ENCODE results near the gene TEX50. TPM values are rescaled to one million over a fixed set of nuclear protein-coding genes. Genes with fewer than 3 reads are reported as not detected.
"Not testable (repeated sequence)": the region's sequence is repeated elsewhere in the genome, so short reads cannot be mapped to it uniquely, and the experiment has no call there.

TEX50 gene
- total RNA-seq, 1 experiment from 2014 or later: not detected

- Histone ChIP-seq H3K79me2 (ENCODE audit: insufficient read depth, low read length) (no peaks in the 10 kb centered on the region), H2BK15ac (ENCODE audit: low read depth, low read length) (no peak within 1 kb of the TSS), H3K18ac (ENCODE audit: insufficient read length, low read depth, low read length) (peak within 1 kb of the TSS; percentile 91), H2BK12ac (ENCODE audit: insufficient read length, low read depth, low read length) (no peak within 1 kb of the TSS), H3K79me1 (ENCODE audit: insufficient read depth, low read depth, low read length, poor library complexity, severe bottlenecking) (no peaks in the 10 kb centered on the region), H3K9ac (ENCODE audit: extremely low read depth, insufficient read length, low read length) (peak within 1 kb of the TSS; percentile 49), H3K4me1 (ENCODE audit: insufficient read depth, low read length) (no peaks in the 10 kb centered on the region), H4K20me1 (ENCODE audit: control insufficient read depth, insufficient read depth, insufficient read length) (no peaks in the 10 kb centered on the region), H3K27me3 (ENCODE audit: insufficient read depth, low read length) (no peaks in the 10 kb centered on the region), H3K23ac (ENCODE audit: insufficient read length, low read depth, low read length) (no peak within 1 kb of the TSS), H2BK20ac (ENCODE audit: low read depth, low read length, poor library complexity, severe bottlenecking) (no peak within 1 kb of the TSS), H3K4ac (ENCODE audit: low read depth, low read length) (no peak within 1 kb of the TSS), H3K27ac (ENCODE audit: insufficient read length, low read depth, low read length) (no peak within 1 kb of the TSS), H3K14ac (ENCODE audit: insufficient read depth, low read length) (peak within 1 kb of the TSS; percentile 93), H4K91ac (ENCODE audit: insufficient read length, low read depth, low read length) (no peak within 1 kb of the TSS), H3K56ac (ENCODE audit: insufficient read length, low read depth, low read length) (peak within 1 kb of the TSS; percentile 68), H2AFZ (ENCODE audit: low read length) (peak within 1 kb of the TSS; percentile 90), H3K9me3 (ENCODE audit: control insufficient read depth, low read depth, low read length) (no peaks in the 10 kb centered on the region), H2BK120ac (ENCODE audit: low read depth, low read length, poor library complexity, severe bottlenecking) (peak within 1 kb of the TSS; percentile 29), H3K23me2 (ENCODE audit: insufficient read length, low read depth, low read length, poor library complexity, severe bottlenecking) (peaks cover 8% of the 10 kb centered on the region), H2AK5ac (ENCODE audit: insufficient read length, low read length) (no peak within 1 kb of the TSS), H4K5ac (ENCODE audit: insufficient read length, low read depth, low read length) (no peak within 1 kb of the TSS), H3T11ph (ENCODE audit: low read length) (no peak within 1 kb of the TSS), H3K4me2 (ENCODE audit: insufficient read depth, insufficient read length, low read length) (peak within 1 kb of the TSS; percentile 73), H2BK5ac (ENCODE audit: insufficient read length, low read length) (no peak within 1 kb of the TSS), H4K8ac (replicated peaks; ENCODE audit: insufficient read length, low read depth, low read length) (no peak within 1 kb of the TSS)
- Mint-ChIP-seq H3K36me3 (ENCODE audit: insufficient read depth in 1 of 3, low read depth in 3 of 3) (peaks cover 0 to 3% (median 0%) of the 10 kb centered on the region in 3 experiments; a peak in 1 of 7 replicates), H3K9me3 (no peaks in the 10 kb centered on the region), H3K27ac (peak within 1 kb of the TSS in 2 of 3 experiments; percentile 73 to 84; a peak in 3 of 7 replicates), H3K4me1 (peaks cover 11 to 13% of the 10 kb centered on the region in 2 experiments), H3K27me3 (ENCODE audit: low read depth) (peaks cover 6% of the 10 kb centered on the region; the same call in 1 of the 2 replicates), H3K4me3 (peak within 1 kb of the TSS; percentile 73 to 78)
- 0 out of 3 replicates have a peak, but pooled peaks have one; percentile 18 for TF ChIP-seq CTCF (conservative IDR thresholded peaks at IDR 0.05)
- DNase-seq: peak; percentile 88
- WGBS (ENCODE audit: extremely low coverage, insufficient read length, low lambda C conversion rate): no CpG with 5 or more reads among the region's 33 CpGs
Measured at GRCh38 chr1:173669491-173669941, 34.4 kb downstream of the TEX50 start, which contains the start of gene ANKRD45. TSS of gene ANKRD45 (minus strand) at chr1:173669851. CDS start at chr1:173659418, 10,433 bp downstream.

DNA sequence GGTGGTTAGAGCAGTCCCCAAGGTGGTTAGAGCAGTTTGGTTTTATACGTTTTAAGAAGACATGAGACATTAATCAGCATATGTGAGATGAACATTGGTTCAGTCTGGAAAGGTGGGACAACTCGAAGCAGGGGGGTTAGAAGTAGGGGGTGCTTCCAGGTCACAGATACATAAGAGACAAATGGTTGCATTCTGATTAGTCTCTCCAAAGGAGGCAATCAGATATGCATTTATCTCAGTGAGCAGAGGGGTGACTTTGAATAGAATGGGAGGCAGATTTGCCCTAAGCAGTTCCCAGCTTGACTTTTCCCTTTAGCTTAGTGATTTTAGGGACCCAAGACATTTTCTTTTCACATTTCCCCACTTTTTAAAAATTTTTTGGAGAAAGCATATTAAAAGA lies 39.4 kb downstream of the TEX50 start:
- not testable (repeated sequence) for H2AFZ ChIP-seq (ENCODE audit: low read length); H3K27ac ChIP-seq (ENCODE audit: insufficient read length, low read depth, low read length); H3T11ph ChIP-seq (ENCODE audit: low read length); DNase-seq; H2BK120ac ChIP-seq (ENCODE audit: low read depth, low read length, poor library complexity, severe bottlenecking); H3K14ac ChIP-seq (ENCODE audit: insufficient read depth, low read length); H2BK12ac ChIP-seq (ENCODE audit: insufficient read length, low read depth, low read length); H2BK5ac ChIP-seq (ENCODE audit: insufficient read length, low read length); H2AK5ac ChIP-seq (ENCODE audit: insufficient read length, low read length); H3K18ac ChIP-seq (ENCODE audit: insufficient read length, low read depth, low read length); H3K9me3 ChIP-seq (ENCODE audit: control insufficient read depth, low read depth, low read length); H3K9ac ChIP-seq (ENCODE audit: extremely low read depth, insufficient read length, low read length); H4K20me1 ChIP-seq (ENCODE audit: control insufficient read depth, insufficient read depth, insufficient read length); H3K4me3 Mint-ChIP-seq; H3K4me2 ChIP-seq (ENCODE audit: insufficient read depth, insufficient read length, low read length); H3K27ac Mint-ChIP-seq; H3K27me3 Mint-ChIP-seq (ENCODE audit: low read depth); H3K79me2 ChIP-seq (ENCODE audit: insufficient read depth, low read length); H4K91ac ChIP-seq (ENCODE audit: insufficient read length, low read depth, low read length); H4K8ac ChIP-seq (replicated peaks; ENCODE audit: insufficient read length, low read depth, low read length); H3K79me1 ChIP-seq (ENCODE audit: insufficient read depth, low read depth, low read length, poor library complexity, severe bottlenecking); H2BK20ac ChIP-seq (ENCODE audit: low read depth, low read length, poor library complexity, severe bottlenecking); H3K23me2 ChIP-seq (ENCODE audit: insufficient read length, low read depth, low read length, poor library complexity, severe bottlenecking); H3K56ac ChIP-seq (ENCODE audit: insufficient read length, low read depth, low read length); H4K5ac ChIP-seq (ENCODE audit: insufficient read length, low read depth, low read length); H3K4me1 Mint-ChIP-seq; H3K23ac ChIP-seq (ENCODE audit: insufficient read length, low read depth, low read length); H3K4ac ChIP-seq (ENCODE audit: low read depth, low read length); H2BK15ac ChIP-seq (ENCODE audit: low read depth, low read length); H3K4me1 ChIP-seq (ENCODE audit: insufficient read depth, low read length); H3K27me3 ChIP-seq (ENCODE audit: insufficient read depth, low read length)
- no CpG with 5 or more reads among the region's 2 CpGs for WGBS (ENCODE audit: extremely low coverage, insufficient read length, low lambda C conversion rate)
- Mint-ChIP-seq H3K9me3 (peaks cover 18% of the 10 kb centered on the region in 2 experiments; a peak in 4 of 5 replicates), H3K36me3 (ENCODE audit: insufficient read depth in 1 of 3, low read depth in 3 of 3) (peaks cover 2 to 27% (median 6%) of the 10 kb centered on the region in 3 experiments; a peak in 6 of 7 replicates)
